ENCODE results near the gene RTP1.
"Not testable (repeated sequence)": the region's sequence is repeated elsewhere in the genome, so short reads cannot be mapped to it uniquely, and the experiment has no call there.

Gene RTP1

GRCh38 chr3:187199463-187200050 lies 2.3 kb downstream of the RTP1 start:
- DNase-seq, result not testable (repeated sequence)

DNA sequence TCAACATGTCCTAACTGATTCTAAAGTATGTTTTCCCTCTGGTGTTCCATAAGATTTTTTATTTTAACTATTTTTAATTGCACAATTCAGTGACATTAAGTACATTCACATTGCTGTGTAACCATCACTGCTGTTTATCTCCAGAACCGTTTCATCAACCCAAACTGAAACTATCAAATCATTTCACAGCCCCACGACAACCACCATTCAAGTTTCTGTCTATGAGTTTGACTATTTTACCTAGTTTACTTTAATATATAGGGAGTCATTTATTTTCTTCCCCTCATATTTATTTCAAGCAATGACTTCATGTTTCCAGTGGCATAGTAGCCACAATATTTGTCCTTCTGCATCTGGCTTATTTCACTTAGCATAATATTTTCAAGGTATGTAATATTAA lies 8.4 kb downstream of the RTP1 start:
- DNase-seq, result no peak

DNA sequence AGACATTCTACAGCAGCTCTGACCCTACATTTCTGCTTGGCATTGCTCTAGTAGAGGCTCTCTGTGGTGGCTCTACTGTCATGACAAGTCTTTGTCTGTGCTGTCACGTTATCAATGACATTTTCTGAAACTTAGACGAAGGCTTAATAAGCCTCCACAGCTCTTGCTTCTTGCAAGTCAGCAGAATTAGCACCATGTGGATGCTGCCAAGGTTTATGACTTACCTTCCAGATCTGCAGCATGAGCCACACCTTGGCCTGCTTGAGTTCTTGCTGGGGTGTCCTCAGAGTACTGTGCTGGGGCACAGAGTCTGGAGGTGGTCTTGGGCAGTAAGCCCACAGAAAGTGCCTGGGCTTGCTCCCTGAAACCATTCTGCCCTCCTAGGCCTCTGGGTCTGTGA lies 9.8 kb downstream of the RTP1 start:
- no peak for DNase-seq

- DNase-seq, result no peak
Measured at GRCh38 chr3:187207624-187208023, 10.3 kb downstream of the RTP1 start.

- DNase-seq, result peak; percentile 13
Measured at GRCh38 chr3:187208159-187208558, 10.9 kb downstream of the RTP1 start.

DNA sequence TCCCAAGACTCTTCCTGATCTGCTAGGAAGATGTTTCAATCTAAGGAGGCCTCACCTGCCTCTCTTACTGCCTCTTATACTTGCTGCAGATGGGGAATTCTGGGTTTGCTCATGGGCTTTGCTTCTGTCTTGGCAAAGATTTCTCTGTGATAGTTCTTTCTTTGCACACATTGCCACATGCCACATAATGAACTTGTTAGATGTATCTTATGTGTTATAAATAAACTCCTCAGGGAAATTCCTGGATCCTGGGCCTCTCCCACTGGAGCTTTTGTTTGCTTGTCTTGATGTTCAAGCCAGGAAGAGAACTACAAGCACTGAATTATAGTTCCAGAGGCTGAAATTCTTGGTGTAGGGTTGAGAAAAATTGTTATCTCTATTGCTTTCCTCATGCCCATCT lies 12.2 kb downstream of the RTP1 start:
- no peak for DNase-seq

GRCh38 chr3:187210091-187210490 lies 12.8 kb downstream of the RTP1 start:
- no peak for DNase-seq

DNA sequence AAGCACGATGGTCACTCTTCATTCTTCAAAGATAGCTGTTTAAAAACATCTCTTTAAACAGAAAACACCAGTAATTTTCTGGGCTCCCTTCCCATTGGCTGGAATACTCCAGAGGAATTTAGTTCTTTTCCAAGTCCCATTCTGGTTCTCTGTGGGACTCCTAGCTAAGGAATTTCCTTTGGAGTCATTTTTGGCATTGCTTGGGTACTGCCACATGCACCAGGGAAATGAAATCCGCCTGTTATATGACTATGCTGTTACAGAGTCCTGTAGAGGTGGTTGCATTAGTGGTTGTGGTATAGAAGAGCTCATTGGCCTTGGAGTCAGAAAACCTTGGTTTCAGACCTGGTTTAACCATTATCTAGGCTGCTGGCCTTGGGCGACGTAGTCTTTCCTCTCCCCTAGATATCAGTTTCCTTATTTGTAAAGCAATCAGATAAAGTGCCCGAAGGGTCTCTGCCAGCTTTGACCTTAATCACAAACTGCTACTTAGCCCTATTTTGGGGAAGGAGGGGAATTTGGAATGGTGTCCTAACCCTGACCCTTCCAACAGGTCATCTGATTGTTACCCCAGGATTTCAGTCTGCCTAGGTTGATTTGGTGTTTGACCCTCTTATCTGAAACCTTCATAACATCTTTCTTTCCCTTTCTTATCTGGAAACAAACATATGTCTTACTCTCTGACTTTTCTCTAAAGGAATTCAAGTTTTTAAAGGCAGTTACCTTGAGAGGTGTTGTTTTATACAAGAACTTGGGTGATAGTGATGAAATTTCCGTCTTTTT lies 13.4 kb downstream of the RTP1 start:
- no peak for DNase-seq

DNA sequence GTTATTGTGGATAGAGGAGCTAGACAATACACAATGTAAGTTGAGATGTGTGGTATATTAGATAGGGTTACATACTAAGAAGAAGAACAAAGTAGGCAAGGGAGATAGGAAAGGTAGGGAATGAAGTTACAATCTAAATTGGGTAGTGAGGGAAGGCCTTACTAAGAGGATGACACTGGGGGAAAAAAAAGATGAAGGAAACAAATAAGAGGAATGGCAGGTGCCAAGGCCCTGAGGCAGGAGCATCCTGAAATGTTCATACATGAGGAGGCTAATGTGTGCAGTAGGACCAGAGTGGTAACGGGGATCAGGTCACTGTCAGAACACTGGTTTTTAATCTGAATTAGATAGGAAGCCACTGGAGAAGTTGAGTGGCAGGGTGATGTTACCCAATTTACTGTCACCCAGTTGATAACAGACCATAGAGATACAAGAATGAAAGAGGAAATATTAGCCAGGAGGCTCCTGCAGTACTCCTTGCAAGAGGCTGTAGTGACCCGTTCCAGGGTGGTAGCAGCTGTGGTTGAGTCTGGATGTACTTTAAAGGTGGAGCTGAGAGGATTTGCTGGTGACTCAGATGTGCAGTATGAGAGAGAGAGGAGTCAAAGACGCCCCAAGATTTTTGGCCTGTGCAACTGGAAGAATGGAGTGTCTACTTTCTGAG lies 14.4 kb downstream of the RTP1 start:
- DNase-seq, result no peak

- no peak for DNase-seq
Measured at GRCh38 chr3:187212196-187212545, 14.9 kb downstream of the RTP1 start.

GRCh38 chr3:187212705-187213104 lies 15.4 kb downstream of the RTP1 start:
- no peak for DNase-seq

DNA sequence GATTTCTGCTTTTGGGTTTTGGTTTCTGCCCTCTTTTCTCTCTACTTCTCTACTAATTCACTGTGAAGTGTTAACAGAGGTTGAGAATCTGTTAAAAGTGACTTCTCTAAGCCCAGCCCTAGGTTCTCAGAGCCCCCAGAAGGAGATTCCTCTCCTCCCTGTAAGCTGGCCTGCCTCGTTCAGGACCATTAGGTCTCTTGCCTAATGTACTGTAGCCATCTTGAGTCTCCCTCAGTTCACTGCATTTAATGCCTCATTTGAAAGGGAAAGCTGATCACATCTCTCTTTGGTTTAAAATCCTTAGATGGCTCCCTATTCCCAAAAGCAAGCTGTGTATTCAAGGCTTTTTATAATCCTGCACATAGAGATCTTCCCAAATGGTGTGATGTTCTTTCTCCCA lies 16.3 kb downstream of the RTP1 start:
- no peak for DNase-seq

GRCh38 chr3:187215460-187215859 lies 18.2 kb downstream of the RTP1 start:
- DNase-seq, result no peak

DNA sequence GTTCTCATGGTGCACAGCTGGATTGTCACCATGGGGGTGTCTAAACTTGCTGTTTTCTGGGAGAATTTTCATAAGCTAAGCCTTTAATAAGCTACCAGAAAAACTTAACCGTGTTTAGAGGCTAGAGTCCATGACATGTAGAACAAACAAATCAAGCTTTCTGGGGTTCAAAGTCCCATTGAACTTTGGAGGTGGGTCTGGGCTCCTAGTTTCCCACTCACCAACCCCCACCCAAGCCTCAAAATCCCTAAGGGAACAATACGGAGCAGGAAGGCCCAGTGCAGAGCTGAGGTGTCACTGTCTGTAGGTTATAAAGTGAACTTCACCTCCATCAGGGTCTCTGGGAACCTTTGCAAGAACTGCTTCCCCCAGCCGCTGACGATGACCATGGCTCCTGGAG lies 25.5 kb downstream of the RTP1 start:
- DNase-seq, result no peak

DNA sequence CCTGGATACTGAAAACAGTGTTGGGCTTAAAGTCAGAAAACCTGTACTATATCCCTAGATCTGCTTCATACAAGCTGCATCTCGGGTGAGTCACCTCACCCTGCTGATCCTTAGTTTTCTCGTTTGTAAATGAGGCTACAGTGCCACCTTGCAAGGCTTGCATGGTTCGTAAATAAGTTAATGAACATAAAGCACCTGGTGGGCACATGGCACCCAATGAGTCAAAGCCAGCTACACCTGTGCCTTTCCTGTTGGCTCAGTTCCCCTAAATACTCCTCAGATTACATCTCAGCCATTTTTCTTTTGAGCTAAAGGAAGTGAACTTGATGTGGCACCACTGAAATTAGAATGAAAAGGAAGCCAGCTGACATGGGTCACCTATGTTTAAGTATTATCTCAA lies 26.5 kb downstream of the RTP1 start:
- peak; percentile 50 for DNase-seq

DNA sequence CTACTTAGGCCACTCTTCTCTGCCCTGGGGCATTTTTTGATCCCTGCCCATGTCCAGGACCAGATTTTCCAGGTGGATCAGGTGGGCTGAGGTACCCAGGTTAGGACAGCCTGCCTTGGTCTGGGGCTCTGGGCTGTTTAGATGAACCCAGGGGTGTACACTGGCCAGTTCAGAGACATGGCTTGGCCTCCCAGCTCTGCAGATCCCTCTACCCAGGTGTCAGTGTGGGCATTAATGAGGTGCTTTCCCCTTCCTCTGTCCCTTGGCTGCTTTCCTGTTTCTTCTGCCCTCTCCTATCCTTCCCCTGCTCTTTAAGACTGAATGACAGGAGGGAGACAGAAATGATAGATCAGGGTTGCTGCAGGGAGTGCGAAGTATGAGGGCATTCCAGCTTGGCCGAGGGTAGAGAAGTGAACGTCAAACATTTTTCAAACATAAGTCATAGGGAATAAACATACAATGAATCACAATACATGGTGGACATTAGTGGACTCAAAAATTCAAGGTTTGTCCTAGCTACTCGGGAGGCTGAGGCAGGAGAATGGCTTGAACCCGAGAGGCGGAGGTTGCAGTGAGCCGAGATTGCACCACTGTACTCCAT lies 30.5 kb downstream of the RTP1 start:
- DNase-seq, result no peak

DNA sequence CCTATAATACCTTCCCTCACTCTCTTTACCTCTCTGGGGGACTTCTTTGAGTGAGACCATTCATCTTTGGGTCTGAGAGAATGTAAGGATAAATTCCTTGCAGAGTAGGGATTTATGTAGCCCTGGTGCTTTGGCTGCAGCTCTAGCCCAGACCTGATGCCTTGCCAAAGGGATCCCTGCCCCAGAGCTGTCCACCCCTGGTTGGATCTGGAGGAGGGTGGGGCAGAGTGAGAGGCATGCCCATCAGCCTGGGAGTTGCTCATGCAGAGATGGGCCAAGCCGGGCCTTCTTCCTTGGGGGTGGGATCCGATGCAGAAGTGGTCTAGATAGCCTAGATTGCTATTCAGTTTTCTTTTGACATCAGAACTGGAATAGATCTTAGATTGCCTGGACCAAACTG lies 31.5 kb downstream of the RTP1 start:
- no peak for DNase-seq

DNA sequence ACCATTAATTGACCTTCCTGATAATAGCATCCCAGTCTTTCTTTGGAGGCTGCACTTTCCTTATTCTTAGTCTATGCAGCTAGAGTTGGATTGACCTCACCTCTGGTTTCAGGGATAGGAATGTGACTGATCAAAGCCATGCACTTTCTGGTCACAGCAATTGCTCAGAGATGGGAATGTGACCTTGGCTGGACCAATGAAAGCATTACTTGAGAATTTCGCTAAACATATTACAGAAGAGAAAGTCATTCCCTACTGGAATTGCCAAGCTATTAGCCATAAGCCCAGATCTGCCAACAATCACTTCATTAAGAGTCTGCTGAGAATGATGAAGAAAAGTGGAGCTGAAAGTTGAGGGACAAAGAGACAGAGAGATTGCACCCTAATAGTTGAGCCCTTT lies 32.7 kb downstream of the RTP1 start:
- no peak for DNase-seq

DNA sequence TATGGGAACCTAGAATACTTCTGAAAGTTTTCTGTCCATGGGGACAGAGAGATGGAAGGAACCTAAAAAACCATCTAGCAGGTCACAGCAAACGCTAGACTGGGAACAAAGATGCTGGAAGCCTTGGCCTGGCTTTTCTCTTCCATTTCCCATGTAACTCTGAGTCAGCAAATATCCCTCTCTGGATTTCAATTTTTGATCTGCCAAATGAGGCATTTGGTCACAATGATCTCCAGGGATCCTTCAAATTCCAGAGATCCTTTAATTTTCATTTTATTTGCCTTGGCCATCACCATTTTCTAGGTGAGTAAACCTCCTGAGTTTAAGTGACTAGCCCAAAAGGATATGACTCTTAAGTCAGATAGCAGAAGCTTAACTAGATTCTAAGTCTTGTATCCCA lies 39.7 kb downstream of the RTP1 start:
- DNase-seq, result no peak

DNA sequence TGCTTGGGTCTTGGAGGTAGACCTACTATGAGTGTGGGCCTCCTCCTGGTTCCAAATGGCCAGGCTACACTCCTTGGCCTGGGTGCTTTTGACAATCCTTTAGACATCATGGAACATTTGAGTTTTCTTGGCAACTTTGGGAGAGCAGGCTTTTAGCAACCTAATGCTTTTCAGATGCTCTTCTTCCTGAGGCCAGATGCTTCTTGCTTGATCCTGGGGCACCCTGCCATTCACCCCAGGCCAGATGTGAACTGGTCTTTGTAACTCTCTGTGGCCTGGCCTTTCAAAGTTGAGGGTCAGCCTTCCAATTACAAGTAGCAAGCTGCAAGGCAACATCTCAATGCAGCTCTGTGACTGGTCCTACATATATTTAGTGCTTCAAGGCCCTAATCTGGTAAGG lies 40.5 kb downstream of the RTP1 start:
- no peak for DNase-seq

- no peak for DNase-seq
Measured at GRCh38 chr3:187238239-187238638, 41.0 kb downstream of the RTP1 start.

- not testable (repeated sequence) for DNase-seq
Measured at GRCh38 chr3:187238835-187239234, 41.5 kb downstream of the RTP1 start.

- no peak for DNase-seq
Measured at GRCh38 chr3:187242435-187242834, 45.1 kb downstream of the RTP1 start.

GRCh38 chr3:187242900-187243299 lies 45.6 kb downstream of the RTP1 start:
- DNase-seq, result no peak
